ENCODE measurements around the gene PLEKHG5.
"Not testable (repeated sequence)": the region's sequence is repeated elsewhere in the genome, so short reads cannot be mapped to it uniquely, and the experiment has no call there.

The PLEKHG5 gene

GRCh38 chr1:6446665-6447015, 44.8 kb downstream of the PLEKHG5 start:
- no peak for DNase-seq (ENCODE audit: low read depth in 2 of 2)

- DNase-seq (ENCODE audit: low read depth in 2 of 2) = not testable (repeated sequence)
Observed at GRCh38 chr1:6445929-6446328, 45.5 kb downstream of the PLEKHG5 start.

GRCh38 chr1:6445062-6445763, 46.3 kb downstream of the PLEKHG5 start:
- no peak for DNase-seq (ENCODE audit: low read depth in 2 of 2)

- DNase-seq (ENCODE audit: low read depth in 2 of 2) = no peak
Observed at GRCh38 chr1:6444377-6444776, 47.1 kb downstream of the PLEKHG5 start.

- no peak for DNase-seq (ENCODE audit: low read depth in 2 of 2)
Observed at GRCh38 chr1:6443339-6444115, 47.9 kb downstream of the PLEKHG5 start.

GRCh38 chr1:6441586-6441985, 49.9 kb downstream of the PLEKHG5 start:
- DNase-seq (ENCODE audit: low read depth in 2 of 2) = no peak

GRCh38 chr1:6440198-6441126, 51.0 kb downstream of the PLEKHG5 start:
- no peak for DNase-seq (ENCODE audit: low read depth in 2 of 2)

- no peak for DNase-seq (ENCODE audit: low read depth in 2 of 2)
Observed at GRCh38 chr1:6438047-6438525, 53.4 kb downstream of the PLEKHG5 start.

- not testable (repeated sequence) for DNase-seq (ENCODE audit: low read depth in 2 of 2)
Observed at GRCh38 chr1:6437012-6437700, 54.3 kb downstream of the PLEKHG5 start.

- DNase-seq (ENCODE audit: low read depth in 2 of 2) = not testable (repeated sequence)
Observed at GRCh38 chr1:6436277-6436676, 55.2 kb downstream of the PLEKHG5 start.

- no peak for DNase-seq (ENCODE audit: low read depth in 2 of 2)
Observed at GRCh38 chr1:6435547-6435946, 55.9 kb downstream of the PLEKHG5 start.

- no peak for DNase-seq (ENCODE audit: low read depth in 2 of 2)
Observed at GRCh38 chr1:6435129-6435528, 56.3 kb downstream of the PLEKHG5 start.

GRCh38 chr1:6434186-6434585, 57.3 kb downstream of the PLEKHG5 start:
- no peak for DNase-seq (ENCODE audit: low read depth in 2 of 2)

- not testable (repeated sequence) for DNase-seq (ENCODE audit: low read depth in 2 of 2)
Observed at GRCh38 chr1:6431645-6432579, 59.6 kb downstream of the PLEKHG5 start.

- not testable (repeated sequence) for DNase-seq (ENCODE audit: low read depth in 2 of 2)
Observed at GRCh38 chr1:6429660-6430411, 61.6 kb downstream of the PLEKHG5 start.

GRCh38 chr1:6428453-6428852, 63.0 kb downstream of the PLEKHG5 start:
- DNase-seq (ENCODE audit: low read depth in 2 of 2) = not testable (repeated sequence)

GRCh38 chr1:6427441-6428390, 63.8 kb downstream of the PLEKHG5 start:
- no peak for DNase-seq (ENCODE audit: low read depth in 2 of 2)

- no peak for DNase-seq (ENCODE audit: low read depth in 2 of 2)
Observed at GRCh38 chr1:6426972-6427350, 64.5 kb downstream of the PLEKHG5 start.

Measured in fibroblast of skin of left biceps (primary cell).